ENCODE data around the gene IL16.

The IL16 gene

DNA sequence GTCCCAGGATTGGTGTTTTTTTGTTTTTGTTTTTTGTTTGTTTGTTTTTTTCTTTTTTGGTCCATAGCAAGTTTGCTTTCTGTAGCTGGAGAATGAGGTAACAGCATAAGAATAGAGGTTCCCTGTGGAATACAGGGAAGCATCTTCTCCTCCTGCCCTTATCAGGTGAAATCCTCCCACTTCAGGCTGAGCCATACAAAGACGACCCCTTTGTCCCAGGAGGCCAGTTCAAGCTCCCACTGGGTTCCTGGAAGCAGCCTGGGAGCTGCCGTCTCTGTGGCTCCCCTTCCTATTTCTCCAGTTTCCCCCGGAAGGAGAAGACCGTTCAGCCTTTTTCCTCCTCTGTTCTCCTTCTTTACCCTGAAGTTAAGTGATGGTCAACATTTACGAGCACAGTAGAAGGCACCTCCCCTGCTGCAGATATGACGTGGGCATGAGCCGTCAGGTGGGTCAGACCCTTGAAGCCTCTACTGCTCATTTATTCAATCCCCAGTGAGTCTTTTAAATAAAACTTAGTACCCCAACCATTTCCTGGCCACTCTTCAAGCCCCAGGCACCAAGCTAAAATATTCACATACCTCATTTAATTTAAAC, 1.1 kb downstream of the IL16 start:
- TF ChIP-seq, protein P1, sequence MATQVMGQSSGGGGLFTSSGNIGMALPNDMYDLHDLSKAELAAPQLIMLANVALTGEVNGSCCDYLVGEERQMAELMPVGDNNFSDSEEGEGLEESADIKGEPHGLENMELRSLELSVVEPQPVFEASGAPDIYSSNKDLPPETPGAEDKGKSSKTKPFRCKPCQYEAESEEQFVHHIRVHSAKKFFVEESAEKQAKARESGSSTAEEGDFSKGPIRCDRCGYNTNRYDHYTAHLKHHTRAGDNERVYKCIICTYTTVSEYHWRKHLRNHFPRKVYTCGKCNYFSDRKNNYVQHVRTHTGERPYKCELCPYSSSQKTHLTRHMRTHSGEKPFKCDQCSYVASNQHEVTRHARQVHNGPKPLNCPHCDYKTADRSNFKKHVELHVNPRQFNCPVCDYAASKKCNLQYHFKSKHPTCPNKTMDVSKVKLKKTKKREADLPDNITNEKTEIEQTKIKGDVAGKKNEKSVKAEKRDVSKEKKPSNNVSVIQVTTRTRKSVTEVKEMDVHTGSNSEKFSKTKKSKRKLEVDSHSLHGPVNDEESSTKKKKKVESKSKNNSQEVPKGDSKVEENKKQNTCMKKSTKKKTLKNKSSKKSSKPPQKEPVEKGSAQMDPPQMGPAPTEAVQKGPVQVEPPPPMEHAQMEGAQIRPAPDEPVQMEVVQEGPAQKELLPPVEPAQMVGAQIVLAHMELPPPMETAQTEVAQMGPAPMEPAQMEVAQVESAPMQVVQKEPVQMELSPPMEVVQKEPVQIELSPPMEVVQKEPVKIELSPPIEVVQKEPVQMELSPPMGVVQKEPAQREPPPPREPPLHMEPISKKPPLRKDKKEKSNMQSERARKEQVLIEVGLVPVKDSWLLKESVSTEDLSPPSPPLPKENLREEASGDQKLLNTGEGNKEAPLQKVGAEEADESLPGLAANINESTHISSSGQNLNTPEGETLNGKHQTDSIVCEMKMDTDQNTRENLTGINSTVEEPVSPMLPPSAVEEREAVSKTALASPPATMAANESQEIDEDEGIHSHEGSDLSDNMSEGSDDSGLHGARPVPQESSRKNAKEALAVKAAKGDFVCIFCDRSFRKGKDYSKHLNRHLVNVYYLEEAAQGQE (IDR thresholded peaks at IDR 0.05; ENCODE audit: insufficient read depth in 1 of 2, low read depth in 2 of 2, low read length in 2 of 2) = no peak
- no peak for TF ChIP-seq FOXP2 (optimal IDR thresholded peaks at IDR 0.05; ENCODE audit: borderline replicate concordance, extremely low read depth, extremely low read length, insufficient read depth)
- no peak for TF ChIP-seq POLR2AphosphoS5 (IDR thresholded peaks at IDR 0.05; ENCODE audit: low read depth, low read length)
- TF ChIP-seq TAF1 (IDR thresholded peaks at IDR 0.05; ENCODE audit: borderline replicate concordance, insufficient read depth, low read length) = no peak
- no peak for TF ChIP-seq SIN3A (IDR thresholded peaks at IDR 0.05; ENCODE audit: borderline replicate concordance, insufficient read depth, low read length)

DNA sequence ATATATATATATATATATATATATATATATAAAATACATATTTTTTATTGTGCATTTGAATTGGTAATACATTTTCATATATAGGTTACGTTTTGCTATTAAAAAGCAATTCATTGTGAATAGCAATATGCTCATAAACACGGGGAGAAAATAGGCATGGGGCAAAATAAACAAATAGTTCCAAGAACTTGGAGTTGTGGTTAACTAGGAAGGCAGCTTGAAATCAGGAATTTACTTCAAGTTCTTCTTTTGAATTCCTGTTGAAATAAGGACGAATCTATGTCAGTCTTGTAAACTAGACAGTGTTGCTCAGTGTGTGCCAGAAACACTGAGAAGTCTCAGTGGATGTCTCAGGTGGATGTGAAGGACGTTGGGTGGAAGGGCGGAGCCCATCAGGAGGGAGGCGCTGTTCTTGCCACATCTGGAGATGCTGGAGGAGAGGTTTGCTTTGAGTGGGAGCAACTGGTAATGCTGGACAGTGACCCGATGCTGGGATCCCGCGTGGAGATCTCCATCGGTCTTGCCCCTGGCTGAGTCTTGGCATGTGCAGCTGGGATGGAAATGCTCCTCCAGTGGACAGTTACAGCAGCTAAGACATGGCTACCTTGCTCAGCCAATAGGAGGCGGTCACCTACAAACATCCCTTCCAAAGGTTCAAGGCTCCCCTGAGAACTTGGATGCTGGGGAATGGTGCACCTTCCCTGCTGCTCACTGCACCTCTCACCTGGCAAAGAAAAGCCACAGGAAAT, 2.5 kb downstream of the IL16 start:
- no peak for TF ChIP-seq SIN3A (IDR thresholded peaks at IDR 0.05; ENCODE audit: borderline replicate concordance, insufficient read depth, low read length)
- no peak for TF ChIP-seq POLR2AphosphoS5 (IDR thresholded peaks at IDR 0.05; ENCODE audit: low read depth, low read length)
- TF ChIP-seq, protein P1 (IDR thresholded peaks at IDR 0.05; ENCODE audit: insufficient read depth in 1 of 2, low read depth in 2 of 2, low read length in 2 of 2) = no peak
- TF ChIP-seq TAF1 (IDR thresholded peaks at IDR 0.05; ENCODE audit: borderline replicate concordance, insufficient read depth, low read length) = no peak
- TF ChIP-seq FOXP2 (optimal IDR thresholded peaks at IDR 0.05; ENCODE audit: borderline replicate concordance, extremely low read depth, extremely low read length, insufficient read depth) = no peak

DNA sequence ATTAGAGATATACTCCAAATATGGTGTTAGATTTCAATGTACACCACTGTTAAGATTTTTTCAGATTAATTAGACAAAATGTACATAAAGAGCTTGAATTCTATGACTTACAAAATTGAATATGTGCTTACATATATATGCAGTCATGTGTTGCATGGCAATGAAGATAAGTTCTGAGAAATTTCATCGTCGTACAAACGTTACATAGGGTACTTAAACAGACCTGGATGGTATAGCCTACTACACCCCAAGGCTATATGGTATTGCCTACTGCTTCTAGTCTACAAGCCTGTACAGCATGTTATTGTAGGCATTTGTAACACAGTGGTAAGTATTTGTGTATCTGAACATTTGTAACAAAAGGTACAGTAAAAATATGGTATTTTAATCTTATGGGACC, 9.3 kb downstream of the IL16 start:
- no peak for TF ChIP-seq FOXP2 (optimal IDR thresholded peaks at IDR 0.05; ENCODE audit: borderline replicate concordance, extremely low read depth, extremely low read length, insufficient read depth)
- no peak for TF ChIP-seq POLR2AphosphoS5 (IDR thresholded peaks at IDR 0.05; ENCODE audit: low read depth, low read length)
- TF ChIP-seq, protein P1 (IDR thresholded peaks at IDR 0.05; ENCODE audit: insufficient read depth in 1 of 2, low read depth in 2 of 2, low read length in 2 of 2) = no peak
- TF ChIP-seq TAF1 (IDR thresholded peaks at IDR 0.05; ENCODE audit: borderline replicate concordance, insufficient read depth, low read length) = no peak
- no peak for TF ChIP-seq SIN3A (IDR thresholded peaks at IDR 0.05; ENCODE audit: borderline replicate concordance, insufficient read depth, low read length)

DNA sequence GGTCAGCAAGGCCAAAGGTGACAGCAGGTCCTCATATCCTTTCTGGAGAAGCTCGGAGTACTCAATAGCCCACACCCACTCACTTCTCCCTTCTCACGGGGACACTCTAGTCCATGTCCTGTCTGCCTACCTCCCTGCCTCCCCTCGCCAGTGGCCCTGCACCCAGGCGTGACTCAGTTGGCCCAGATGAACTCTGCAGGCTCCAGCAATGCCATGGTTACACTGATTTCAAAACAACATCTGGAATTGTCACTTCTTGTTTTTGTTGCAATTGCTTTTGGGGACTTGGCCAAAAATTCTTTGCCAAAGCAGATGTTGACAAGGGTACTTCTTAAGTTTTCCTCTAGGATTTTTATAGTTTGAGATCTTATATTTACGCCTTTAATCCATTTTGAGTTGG, 13.0 kb downstream of the IL16 start:
- TF ChIP-seq FOXP2 (optimal IDR thresholded peaks at IDR 0.05; ENCODE audit: borderline replicate concordance, extremely low read depth, extremely low read length, insufficient read depth) (no peak), SIN3A (IDR thresholded peaks at IDR 0.05; ENCODE audit: borderline replicate concordance, insufficient read depth, low read length) (no peak), POLR2AphosphoS5 (IDR thresholded peaks at IDR 0.05; ENCODE audit: low read depth, low read length) (no peak), TAF1 (IDR thresholded peaks at IDR 0.05; ENCODE audit: borderline replicate concordance, insufficient read depth, low read length) (no peak)
- TF ChIP-seq, protein P1 (IDR thresholded peaks at IDR 0.05; ENCODE audit: insufficient read depth in 1 of 2, low read depth in 2 of 2, low read length in 2 of 2) = no peak
